ENCODE measurements around the gene AMBRA1. TPM values are rescaled to one million over a fixed set of nuclear protein-coding genes. Genes with fewer than 3 reads are reported as not detected.

Gene AMBRA1
- total RNA-seq, 1 experiment from 2014 or later, result 15.8 TPM

- Histone ChIP-seq H3K4me3 (ENCODE audit: low read length) (no peak overlapping the region), H3K36me3 (ENCODE audit: low read depth, low read length) (no peaks in the 10 kb centered on the region; the same call in 1 of the 2 replicates), H3K27me3 (ENCODE audit: low read length) (no peaks in the 10 kb centered on the region), H3K4me2 (ENCODE audit: low read length) (no peak overlapping the region), H3F3A (ENCODE audit: low read length, unreplicated experiment) (no peaks in the 10 kb centered on the region), H3K79me2 (ENCODE audit: low read length) (peaks cover 74% of the 10 kb centered on the region), H3K9me2 (replicated peaks; ENCODE audit: low read length) (no peaks in the 10 kb centered on the region), H2AFZ (ENCODE audit: low read length) (no peak overlapping the region), H3K4me1 (ENCODE audit: insufficient read depth, low read length) (peaks cover 12% of the 10 kb centered on the region), H4K20me1 (ENCODE audit: low read length) (no peaks in the 10 kb centered on the region), H3K9me3 (ENCODE audit: low read length) (no peaks in the 10 kb centered on the region), H3K9ac (ENCODE audit: low read length) (no peak overlapping the region), H3K27ac (ENCODE audit: low read length) (no peak overlapping the region)
- ChIA-PET CTCF (no interaction called here), POLR2A (ENCODE audit: unreplicated experiment) (no interaction called here)
- no TSS peak for BruUV-seq (replicated peaks)
- DNase-seq (no peak), ATAC-seq (no peak)
- no peak for TF ChIP-seq EZH2phosphoT487 (IDR thresholded peaks at IDR 0.05; ENCODE audit: borderline replicate concordance, low read length)
- TF ChIP-seq EZH2 (IDR thresholded peaks at IDR 0.05; ENCODE audit: low read length, unreplicated experiment), result no peak
- TF ChIP-seq, protein P1, sequence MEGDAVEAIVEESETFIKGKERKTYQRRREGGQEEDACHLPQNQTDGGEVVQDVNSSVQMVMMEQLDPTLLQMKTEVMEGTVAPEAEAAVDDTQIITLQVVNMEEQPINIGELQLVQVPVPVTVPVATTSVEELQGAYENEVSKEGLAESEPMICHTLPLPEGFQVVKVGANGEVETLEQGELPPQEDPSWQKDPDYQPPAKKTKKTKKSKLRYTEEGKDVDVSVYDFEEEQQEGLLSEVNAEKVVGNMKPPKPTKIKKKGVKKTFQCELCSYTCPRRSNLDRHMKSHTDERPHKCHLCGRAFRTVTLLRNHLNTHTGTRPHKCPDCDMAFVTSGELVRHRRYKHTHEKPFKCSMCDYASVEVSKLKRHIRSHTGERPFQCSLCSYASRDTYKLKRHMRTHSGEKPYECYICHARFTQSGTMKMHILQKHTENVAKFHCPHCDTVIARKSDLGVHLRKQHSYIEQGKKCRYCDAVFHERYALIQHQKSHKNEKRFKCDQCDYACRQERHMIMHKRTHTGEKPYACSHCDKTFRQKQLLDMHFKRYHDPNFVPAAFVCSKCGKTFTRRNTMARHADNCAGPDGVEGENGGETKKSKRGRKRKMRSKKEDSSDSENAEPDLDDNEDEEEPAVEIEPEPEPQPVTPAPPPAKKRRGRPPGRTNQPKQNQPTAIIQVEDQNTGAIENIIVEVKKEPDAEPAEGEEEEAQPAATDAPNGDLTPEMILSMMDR (conservative IDR thresholded peaks at IDR 0.05; ENCODE audit: low read depth, low read length), result no peak
- intact Hi-C loops (cut with micrococcal nuclease), result no loop called here
Observed at GRCh38 chr11:46351606-46352005, 242.2 kb downstream of the AMBRA1 start.

GRCh38 chr11:46351148-46351547 is 242.7 kb downstream of the AMBRA1 start:
- no peaks in the 10 kb centered on the region; the same call in 1 of the 2 replicates for H3K36me3 ChIP-seq (ENCODE audit: low read depth, low read length)
- H3K9me2 ChIP-seq (replicated peaks; ENCODE audit: low read length), result no peaks in the 10 kb centered on the region
- DNase-seq, result no peak
- intact Hi-C loops (cut with micrococcal nuclease), result no loop called here
- peaks cover 12% of the 10 kb centered on the region for H3K4me1 ChIP-seq (ENCODE audit: insufficient read depth, low read length)
- no peak overlapping the region for H3K4me2 ChIP-seq (ENCODE audit: low read length)
- TF ChIP-seq, protein P1 (conservative IDR thresholded peaks at IDR 0.05; ENCODE audit: low read depth, low read length), result no peak
- TF ChIP-seq EZH2 (IDR thresholded peaks at IDR 0.05; ENCODE audit: low read length, unreplicated experiment), result no peak
- TF ChIP-seq EZH2phosphoT487 (IDR thresholded peaks at IDR 0.05; ENCODE audit: borderline replicate concordance, low read length), result no peak
- no TSS peak for BruUV-seq (replicated peaks)
- no peak overlapping the region for H2AFZ ChIP-seq (ENCODE audit: low read length)
- POLR2A ChIA-PET (ENCODE audit: unreplicated experiment), result no interaction called here
- no peaks in the 10 kb centered on the region for H3F3A ChIP-seq (ENCODE audit: low read length, unreplicated experiment)
- no peaks in the 10 kb centered on the region for H3K27me3 ChIP-seq (ENCODE audit: low read length)
- ATAC-seq, result no peak
- H3K9me3 ChIP-seq (ENCODE audit: low read length), result no peaks in the 10 kb centered on the region
- CTCF ChIA-PET, result no interaction called here
- no peak overlapping the region for H3K9ac ChIP-seq (ENCODE audit: low read length)
- no peak overlapping the region for H3K4me3 ChIP-seq (ENCODE audit: low read length)
- no peak overlapping the region for H3K27ac ChIP-seq (ENCODE audit: low read length)
- H4K20me1 ChIP-seq (ENCODE audit: low read length), result no peaks in the 10 kb centered on the region
- H3K79me2 ChIP-seq (ENCODE audit: low read length), result peaks cover 70% of the 10 kb centered on the region

DNA sequence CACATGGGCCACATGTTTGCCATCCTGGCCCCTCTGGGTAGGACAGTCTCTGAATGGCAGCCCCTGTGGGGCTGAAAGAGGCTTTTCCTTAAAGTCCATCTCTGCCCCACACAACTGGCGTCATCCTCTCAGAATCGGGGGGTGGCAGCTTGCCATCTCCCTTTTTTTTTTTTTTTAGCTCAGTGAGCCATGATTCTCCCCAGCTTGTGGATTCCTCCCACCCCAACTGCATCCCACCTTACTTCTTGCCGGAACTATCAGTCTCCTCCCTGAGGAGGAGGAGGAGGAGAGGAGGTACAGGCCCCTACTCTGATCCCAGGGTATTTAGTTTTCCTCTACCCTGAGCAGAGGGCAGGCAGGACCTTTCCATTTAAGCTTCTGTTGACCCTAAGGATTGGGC is 243.1 kb downstream of the AMBRA1 start:
- Histone ChIP-seq H3K4me2 (ENCODE audit: low read length) (no peak overlapping the region), H3K4me3 (ENCODE audit: low read length) (no peak overlapping the region), H3F3A (ENCODE audit: low read length, unreplicated experiment) (no peaks in the 10 kb centered on the region), H3K9me2 (replicated peaks; ENCODE audit: low read length) (no peaks in the 10 kb centered on the region), H3K79me2 (ENCODE audit: low read length) (peaks cover 69% of the 10 kb centered on the region), H4K20me1 (ENCODE audit: low read length) (no peaks in the 10 kb centered on the region), H3K27me3 (ENCODE audit: low read length) (no peaks in the 10 kb centered on the region), H3K27ac (ENCODE audit: low read length) (no peak overlapping the region), H3K9ac (ENCODE audit: low read length) (no peak overlapping the region), H3K9me3 (ENCODE audit: low read length) (no peaks in the 10 kb centered on the region), H2AFZ (ENCODE audit: low read length) (no peak overlapping the region), H3K36me3 (ENCODE audit: low read depth, low read length) (no peaks in the 10 kb centered on the region; the same call in 1 of the 2 replicates), H3K4me1 (ENCODE audit: insufficient read depth, low read length) (peaks cover 12% of the 10 kb centered on the region)
- CTCF ChIA-PET, result no interaction called here
- DNase-seq, result no peak
- TF ChIP-seq, protein P1 (conservative IDR thresholded peaks at IDR 0.05; ENCODE audit: low read depth, low read length), result no peak
- no peak for TF ChIP-seq EZH2 (IDR thresholded peaks at IDR 0.05; ENCODE audit: low read length, unreplicated experiment)
- no peak for TF ChIP-seq EZH2phosphoT487 (IDR thresholded peaks at IDR 0.05; ENCODE audit: borderline replicate concordance, low read length)
- POLR2A ChIA-PET (ENCODE audit: unreplicated experiment), result no interaction called here
- intact Hi-C loops (cut with micrococcal nuclease), result no loop called here
- ATAC-seq, result no peak
- BruUV-seq (replicated peaks), result no TSS peak
